ENCODE measurements around the gene MLLT10. TPM values are rescaled to one million over a fixed set of nuclear protein-coding genes. Genes with fewer than 3 reads are reported as not detected.
A peak's percentile ranks its signal among the peaks of the same experiment; 100 is the strongest.

Gene MLLT10
- total RNA-seq, 1 donor from 2014 or later: 58.1 TPM

GRCh38 chr10:21502348-21502740 is 31.7 kb upstream of the MLLT10 start:
- Mint-ChIP-seq H3K9me3 (no peaks in the 10 kb centered on the region), H3K36me3 (ENCODE audit: low read depth) (no peaks in the 10 kb centered on the region), H3K4me1 (peaks cover 88% of the 10 kb centered on the region), H3K27me3 (ENCODE audit: low read depth) (peaks cover 3% of the 10 kb centered on the region), H3K4me3 (peak overlapping the region; percentile 92), H3K27ac (ENCODE audit: unreplicated experiment) (peak overlapping the region; percentile 46)
- no peak for DNase-seq (ENCODE audit: low read depth, low spot score)
- TF ChIP-seq CTCF (conservative IDR thresholded peaks at IDR 0.05): no peak

DNA sequence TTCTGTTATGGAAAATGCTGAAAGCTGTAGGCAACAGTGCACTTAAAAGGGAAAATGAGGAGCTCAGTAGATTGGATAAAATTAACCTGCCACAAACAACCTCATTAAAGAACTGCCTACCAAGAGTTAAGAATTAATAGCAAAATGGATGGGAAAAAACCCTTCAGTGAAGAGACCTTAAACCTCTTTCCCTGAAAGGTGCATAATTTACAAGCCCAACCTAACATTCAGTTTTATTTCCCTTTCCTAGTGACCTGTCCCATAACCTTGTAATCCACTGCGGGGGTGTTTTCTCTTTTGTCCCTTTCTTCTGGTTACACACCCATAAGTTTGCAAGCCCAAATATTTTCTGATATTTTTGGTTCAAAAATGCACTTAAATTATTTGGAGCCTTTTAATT is 30.5 kb upstream of the MLLT10 start:
- peak overlapping the region; percentile 72 for H3K27ac Mint-ChIP-seq (ENCODE audit: unreplicated experiment)
- H3K9me3 Mint-ChIP-seq: no peaks in the 10 kb centered on the region

GRCh38 chr10:21505711-21506278 is 28.2 kb upstream of the MLLT10 start:
- Mint-ChIP-seq H3K4me1 (peaks cover 88% of the 10 kb centered on the region), H3K4me3 (peak overlapping the region; percentile 94)

More for the DNA sequence above, 30.5 kb upstream of the MLLT10 start:
- peaks cover 88% of the 10 kb centered on the region for H3K4me1 Mint-ChIP-seq
- TF ChIP-seq CTCF (conservative IDR thresholded peaks at IDR 0.05): no peak
- H3K36me3 Mint-ChIP-seq (ENCODE audit: low read depth): no peaks in the 10 kb centered on the region
- H3K4me3 Mint-ChIP-seq: peak overlapping the region; percentile 92
- no peak for DNase-seq (ENCODE audit: low read depth, low spot score)
- H3K27me3 Mint-ChIP-seq (ENCODE audit: low read depth): peaks cover 4% of the 10 kb centered on the region

DNA sequence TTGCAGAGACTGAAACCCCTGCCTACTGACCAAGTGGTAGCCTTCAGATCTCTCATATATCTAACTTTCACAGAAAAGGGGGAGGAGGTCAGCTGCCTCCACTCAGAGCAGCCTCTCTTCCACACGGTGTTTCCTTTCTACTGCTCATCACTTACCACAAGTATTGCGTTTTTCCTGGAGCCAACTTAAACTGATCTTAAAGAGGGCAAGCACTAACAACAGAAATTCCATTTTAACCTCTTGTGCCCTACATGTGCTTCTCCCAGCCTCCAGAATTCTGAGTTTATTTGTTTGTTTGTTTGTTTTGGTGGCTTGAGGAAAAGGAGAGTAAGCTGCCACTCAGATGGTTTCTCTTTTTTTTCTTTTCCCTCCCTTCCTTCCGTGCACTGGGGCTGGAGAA is 27.7 kb upstream of the MLLT10 start:
- Mint-ChIP-seq H3K4me1 (peaks cover 88% of the 10 kb centered on the region), H3K9me3 (no peaks in the 10 kb centered on the region), H3K4me3 (peak overlapping the region; percentile 94), H3K27ac (ENCODE audit: unreplicated experiment) (peak overlapping the region; percentile 5), H3K36me3 (ENCODE audit: low read depth) (no peaks in the 10 kb centered on the region), H3K27me3 (ENCODE audit: low read depth) (peaks cover 15% of the 10 kb centered on the region)
- no peak for DNase-seq (ENCODE audit: low read depth, low spot score)
- no peak for TF ChIP-seq CTCF (conservative IDR thresholded peaks at IDR 0.05)

More at GRCh38 chr10:21505711-21506278, 28.2 kb upstream of the MLLT10 start:
- Mint-ChIP-seq H3K27ac (ENCODE audit: unreplicated experiment) (peak overlapping the region; percentile 5), H3K27me3 (ENCODE audit: low read depth) (peaks cover 14% of the 10 kb centered on the region), H3K36me3 (ENCODE audit: low read depth) (no peaks in the 10 kb centered on the region), H3K9me3 (no peaks in the 10 kb centered on the region)
- TF ChIP-seq CTCF (conservative IDR thresholded peaks at IDR 0.05): no peak
- no peak for DNase-seq (ENCODE audit: low read depth, low spot score)

DNA sequence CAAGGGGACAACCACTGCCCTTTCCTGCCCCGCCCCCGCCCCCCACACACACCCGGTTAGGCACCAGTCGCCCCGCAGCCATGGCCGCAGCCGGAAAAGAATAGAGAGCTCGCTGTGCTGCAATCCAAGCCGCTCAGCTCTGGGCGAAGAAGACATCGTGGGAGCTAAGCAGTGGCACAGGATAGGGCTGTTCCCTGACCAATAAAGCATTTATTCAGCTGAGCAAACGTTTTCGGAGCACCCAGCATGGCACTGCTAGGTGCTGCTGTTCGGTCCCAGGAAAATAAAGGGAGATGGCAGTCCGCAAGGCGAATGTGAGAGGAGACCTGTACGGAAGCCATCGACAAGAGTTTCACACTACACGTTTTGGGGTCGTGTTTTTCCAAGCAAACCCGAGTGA is 26.9 kb upstream of the MLLT10 start:
- Mint-ChIP-seq H3K36me3 (ENCODE audit: low read depth) (no peaks in the 10 kb centered on the region), H3K4me1 (peaks cover 88% of the 10 kb centered on the region), H3K4me3 (peak overlapping the region; percentile 94)

More for the DNA sequence above, 26.9 kb upstream of the MLLT10 start:
- TF ChIP-seq CTCF (conservative IDR thresholded peaks at IDR 0.05): no peak
- H3K27ac Mint-ChIP-seq (ENCODE audit: unreplicated experiment): peak overlapping the region; percentile 99
- no peaks in the 10 kb centered on the region for H3K9me3 Mint-ChIP-seq
- peaks cover 16% of the 10 kb centered on the region for H3K27me3 Mint-ChIP-seq (ENCODE audit: low read depth)
- no peak for DNase-seq (ENCODE audit: low read depth, low spot score)
